H9 (cell line): ENCODE measurements around the gene DPP8. TPM values are rescaled to one million over a fixed set of nuclear protein-coding genes. Genes with fewer than 3 reads are reported as not detected.

Experiments
- DNase-seq: peaks from one replicate; pipeline ENCODE4 v3.0.0-alpha.2; 2017
- H2AFZ ChIP-seq: one replicate; pipeline ENCODE4 v1.6.1; 2013; ENCODE audit warnings: mild to moderate bottlenecking, low read length, control low read depth, moderate library complexity
- H2AK5ac ChIP-seq: 2 replicates; pipeline ENCODE4 v1.6.1; 2013; ENCODE audit warnings: low read length, control low read depth, mixed read lengths; ENCODE audit not compliant: insufficient read length
- H2BK120ac ChIP-seq: one replicate; pipeline ENCODE4 v1.6.1; 2013; ENCODE audit warnings: low read depth, mild to moderate bottlenecking, low read length, control low read depth, inconsistent platforms; ENCODE audit not compliant: poor library complexity, severe bottlenecking
- H2BK12ac ChIP-seq: 2 replicates; pipeline ENCODE4 v1.6.1; 2013; ENCODE audit warnings: low read length, control low read depth, mixed read lengths, low read depth; ENCODE audit not compliant: insufficient read length
- H2BK15ac ChIP-seq: 2 replicates; pipeline ENCODE4 v1.6.1; 2013; ENCODE audit warnings: low read depth, low read length, control low read depth
- H2BK20ac ChIP-seq: one replicate; pipeline ENCODE4 v1.6.1; 2013; ENCODE audit warnings: low read depth, mild to moderate bottlenecking, low read length, control low read depth, inconsistent platforms; ENCODE audit not compliant: poor library complexity, severe bottlenecking
- H2BK5ac ChIP-seq: 2 replicates; pipeline ENCODE4 v1.6.1; 2013; ENCODE audit warnings: low read length, control low read depth, mixed read lengths; ENCODE audit not compliant: insufficient read length
- H3K14ac ChIP-seq: 2 replicates; pipeline ENCODE4 v1.6.1; 2013; ENCODE audit warnings: low read length, control low read depth; ENCODE audit not compliant: insufficient read depth
- H3K18ac ChIP-seq: 2 replicates; pipeline ENCODE4 v1.6.1; 2013; ENCODE audit warnings: low read depth, mild to moderate bottlenecking, mixed read lengths, low read length, control low read depth; ENCODE audit not compliant: insufficient read length
- H3K23ac ChIP-seq: 2 replicates; pipeline ENCODE4 v1.6.1; 2013; ENCODE audit warnings: low read length, control low read depth, mixed read lengths, low read depth; ENCODE audit not compliant: insufficient read length
- H3K23me2 ChIP-seq: 2 replicates; pipeline ENCODE4 v1.6.1; 2013; ENCODE audit warnings: low read depth, mild to moderate bottlenecking, mixed read lengths, low read length, control low read depth; ENCODE audit not compliant: insufficient read length, poor library complexity, severe bottlenecking
- H3K27ac ChIP-seq: 2 replicates; pipeline ENCODE4 v1.5.1; 2013; ENCODE audit warnings: low read length, control low read depth, mixed read lengths, low read depth; ENCODE audit not compliant: insufficient read length
- H3K27me3 ChIP-seq: 2 replicates; pipeline ENCODE4 v1.6.1; 2013; ENCODE audit warnings: low read length, control low read depth, inconsistent platforms; ENCODE audit not compliant: insufficient read depth
- H3K4ac ChIP-seq: 2 replicates; pipeline ENCODE4 v1.6.1; 2013; ENCODE audit warnings: low read depth, mild to moderate bottlenecking, control low read depth, inconsistent platforms, low read length, moderate library complexity
- H3K4me1 ChIP-seq: 2 replicates; pipeline ENCODE4 v1.6.1; 2013; ENCODE audit warnings: low read length, control low read depth, inconsistent platforms; ENCODE audit not compliant: insufficient read depth
- H3K4me2 ChIP-seq: 2 replicates; pipeline ENCODE4 v1.6.1; 2013; ENCODE audit warnings: low read length, control low read depth, mixed read lengths; ENCODE audit not compliant: insufficient read length, insufficient read depth
- H3K56ac ChIP-seq: 2 replicates; pipeline ENCODE4 v1.6.1; 2013; ENCODE audit warnings: low read depth, mild to moderate bottlenecking, mixed read lengths, low read length, control low read depth; ENCODE audit not compliant: insufficient read length
- H3K79me1 ChIP-seq: 2 replicates; pipeline ENCODE4 v1.6.1; 2013; ENCODE audit warnings: low read depth, mild to moderate bottlenecking, moderate library complexity, low read length, control low read depth, inconsistent platforms; ENCODE audit not compliant: insufficient read depth, poor library complexity, severe bottlenecking
- H3K79me2 ChIP-seq: 2 replicates; pipeline ENCODE4 v1.6.1; 2013; ENCODE audit warnings: low read length, control low read depth, inconsistent platforms; ENCODE audit not compliant: insufficient read depth
- H3K9ac ChIP-seq: 2 replicates; pipeline ENCODE4 v1.6.1; 2013; ENCODE audit warnings: low read length, control low read depth, mixed read lengths; ENCODE audit not compliant: insufficient read length; ENCODE audit errors: extremely low read depth
- H3K9me3 ChIP-seq: one replicate; pipeline ENCODE4 v1.6.1; 2013; ENCODE audit warnings: low read depth, low read length, inconsistent platforms; ENCODE audit not compliant: control insufficient read depth
- H3T11ph ChIP-seq: one replicate; pipeline ENCODE4 v1.6.1; 2013; ENCODE audit warnings: mild to moderate bottlenecking, low read length, control low read depth, inconsistent platforms
- H4K20me1 ChIP-seq: one replicate; pipeline ENCODE4 v1.6.1; 2013; ENCODE audit not compliant: control insufficient read depth, insufficient read length, insufficient read depth
- H4K5ac ChIP-seq: 2 replicates; pipeline ENCODE4 v1.6.1; 2013; ENCODE audit warnings: low read depth, mild to moderate bottlenecking, mixed read lengths, low read length, control low read depth; ENCODE audit not compliant: insufficient read length
- H4K8ac ChIP-seq: replicated peaks from 2 replicates; pipeline ENCODE4 v1.6.1; 2013; ENCODE audit warnings: low read length, control low read depth, mixed read lengths, low read depth; ENCODE audit not compliant: insufficient read length
- H4K91ac ChIP-seq: 2 replicates; pipeline ENCODE4 v1.6.1; 2013; ENCODE audit warnings: low read depth, mild to moderate bottlenecking, moderate library complexity, mixed read lengths, low read length, control low read depth; ENCODE audit not compliant: insufficient read length
- H3K27ac Mint-ChIP-seq, 3 experiments: 2 replicates in 2 of 3; 3 replicates in 1 of 3; pipeline ENCODE4 v1.8.0; 2020 to 2021; ENCODE audit warnings: mixed read lengths in 3 of 3, mild to moderate bottlenecking in 1 of 3, moderate library complexity in 1 of 3
- H3K27me3 Mint-ChIP-seq: 2 replicates; pipeline ENCODE4 v1.8.0; 2021; ENCODE audit warnings: low read depth, mild to moderate bottlenecking, moderate library complexity, mixed read lengths
- H3K36me3 Mint-ChIP-seq, 3 experiments: 2 replicates in 2 of 3; 3 replicates in 1 of 3; pipeline ENCODE4 v1.8.0; 2020 to 2021; ENCODE audit warnings: low read depth in 3 of 3, mixed read lengths in 3 of 3; ENCODE audit not compliant: insufficient read depth in 1 of 3
- H3K4me1 Mint-ChIP-seq, 2 experiments: 2 replicates each; pipeline ENCODE4 v1.8.0; 2020; ENCODE audit warnings: mixed read lengths in 2 of 2
- H3K4me3 Mint-ChIP-seq, 2 experiments: 2 replicates in 1 of 2; 3 replicates in 1 of 2; pipeline ENCODE4 v1.8.0; 2020 to 2021; ENCODE audit warnings: mild to moderate bottlenecking in 2 of 2, mixed read lengths in 2 of 2, moderate library complexity in 1 of 2
- H3K9me3 Mint-ChIP-seq, 2 experiments: 2 replicates in 1 of 2; 3 replicates in 1 of 2; pipeline ENCODE4 v1.8.0; 2020; ENCODE audit warnings: mild to moderate bottlenecking in 2 of 2, mixed read lengths in 2 of 2, moderate library complexity in 1 of 2
- CTCF ChIP-seq: fragments of 200-600 bp; sonication (generic); conservative IDR thresholded peaks from 3 replicates; pipeline ENCODE4 v1.8.0; 2021; ENCODE audit warnings: antibody characterized with exemption, mild to moderate bottlenecking
- WGBS: extraction: QIAGEN DNeasy Blood & Tissue Kit; methylation state at CpG from one replicate; pipeline ENCODE4 v1.1.7; 2013; ENCODE audit warnings: missing lambda C conversion rate, low lambda C conversion rate, mixed read lengths; ENCODE audit not compliant: insufficient read length; ENCODE audit errors: extremely low coverage; 5-methylcytosine and 5-hydroxymethylcytosine counted together
- total RNA-seq: library from RNA; stranded (reverse); gene quantifications from 2 replicates; pipeline ENCODE4 v1.2.1, GENCODE V29; 2021

The DPP8 gene
- total RNA-seq, 1 experiment from 2014 or later: 26.6 TPM

GRCh38 chr15:65402961-65403360, 114.5 kb downstream of the DPP8 start:
- no peak for TF ChIP-seq CTCF
- no peak overlapping the region for H3K14ac ChIP-seq
- Mint-ChIP-seq H3K36me3 (peaks cover 8 to 10% (median 8%) of the 10 kb centered on the region in 3 experiments; a peak in 6 of 7 replicates), H3K27ac (no peak overlapping the region; a peak in 1 of 7 replicates), H3K27me3 (no peaks in the 10 kb centered on the region; the same call in 1 of the 2 replicates), H3K4me1 (peaks cover 28 to 42% of the 10 kb centered on the region in 2 experiments), H3K4me3 (no peak overlapping the region), H3K9me3 (no peaks in the 10 kb centered on the region; a peak in 1 of 5 replicates)
- no peaks in the 10 kb centered on the region for H3K27me3 ChIP-seq
- no peak overlapping the region for H2AK5ac ChIP-seq
- H3K4ac ChIP-seq: no peak overlapping the region
- H2BK120ac ChIP-seq: no peak overlapping the region
- H3K27ac ChIP-seq: no peak overlapping the region
- no peak overlapping the region for H3K56ac ChIP-seq
- DNase-seq: no peak
- no peak overlapping the region for H2BK12ac ChIP-seq
- no peak overlapping the region for H3K9ac ChIP-seq
- H3K79me1 ChIP-seq: no peaks in the 10 kb centered on the region
- H2AFZ ChIP-seq: no peak overlapping the region
- H4K20me1 ChIP-seq: no peaks in the 10 kb centered on the region
- no peak overlapping the region for H4K5ac ChIP-seq
- no peak overlapping the region for H2BK15ac ChIP-seq
- no peak overlapping the region for H2BK20ac ChIP-seq
- H3K23me2 ChIP-seq: no peaks in the 10 kb centered on the region
- peaks cover 3% of the 10 kb centered on the region; the same call in 1 of the 2 replicates for H3K4me1 ChIP-seq
- no peak overlapping the region for H3K23ac ChIP-seq
- no peak overlapping the region for H3T11ph ChIP-seq
- H3K18ac ChIP-seq: no peak overlapping the region
- H4K8ac ChIP-seq: no peak overlapping the region
- no CpG with 5 or more reads among the region's 4 CpGs for WGBS
- H2BK5ac ChIP-seq: no peak overlapping the region
- H3K4me2 ChIP-seq: no peak overlapping the region
- H3K79me2 ChIP-seq: no peaks in the 10 kb centered on the region; the same call in 1 of the 2 replicates
- no peaks in the 10 kb centered on the region for H3K9me3 ChIP-seq
- H4K91ac ChIP-seq: no peak overlapping the region
